ENCODE data around the gene GNG13.
"Not testable (repeated sequence)": the region's sequence is repeated elsewhere in the genome, so short reads cannot be mapped to it uniquely, and the experiment has no call there.

Gene GNG13

DNA sequence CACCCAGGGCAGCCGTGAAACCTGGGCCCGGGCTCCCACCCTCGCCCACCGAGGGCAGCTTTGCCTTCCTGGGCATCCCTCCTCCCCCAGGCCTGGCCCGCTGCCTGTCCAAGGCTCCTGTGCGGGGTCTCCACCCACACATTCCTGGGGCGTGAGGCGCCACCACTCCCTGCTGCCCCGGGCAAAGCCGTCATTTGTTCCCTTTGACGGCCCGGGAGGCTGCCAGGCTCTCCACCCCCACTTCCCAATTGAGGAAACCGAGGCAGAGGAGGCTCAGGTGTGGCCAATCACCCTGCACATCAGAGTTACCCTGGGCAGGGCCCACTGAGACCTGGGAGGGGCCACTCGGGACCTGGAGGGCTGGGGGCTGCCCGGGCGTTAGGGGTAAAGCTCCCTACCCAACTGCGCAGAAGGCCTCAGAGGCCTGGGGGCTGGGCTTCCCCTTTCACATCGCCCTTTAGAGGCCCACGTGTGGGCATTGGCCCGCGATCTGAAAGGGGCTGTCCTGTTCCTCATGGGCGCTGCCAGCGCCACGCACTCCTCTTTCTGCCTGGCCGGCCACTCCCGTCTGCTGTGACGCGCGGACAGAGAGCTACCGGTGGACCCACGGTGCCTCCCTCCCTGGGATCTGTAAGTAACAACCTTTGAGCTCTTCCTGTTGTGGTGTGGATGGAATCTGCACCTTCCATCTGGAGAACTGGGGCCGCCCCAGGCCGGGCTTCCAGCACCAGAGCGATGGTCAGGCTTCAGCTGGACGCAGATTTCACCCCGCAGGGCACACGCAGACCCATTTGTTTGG is 39.8 kb downstream of the GNG13 start, which contains the start of gene MSLN:
MSLN (plus strand) TSS at position 190 of the 799 bp plus-strand sequence. CDS start 1,947 bp downstream, outside the sequence.
- TF ChIP-seq, protein P1, sequence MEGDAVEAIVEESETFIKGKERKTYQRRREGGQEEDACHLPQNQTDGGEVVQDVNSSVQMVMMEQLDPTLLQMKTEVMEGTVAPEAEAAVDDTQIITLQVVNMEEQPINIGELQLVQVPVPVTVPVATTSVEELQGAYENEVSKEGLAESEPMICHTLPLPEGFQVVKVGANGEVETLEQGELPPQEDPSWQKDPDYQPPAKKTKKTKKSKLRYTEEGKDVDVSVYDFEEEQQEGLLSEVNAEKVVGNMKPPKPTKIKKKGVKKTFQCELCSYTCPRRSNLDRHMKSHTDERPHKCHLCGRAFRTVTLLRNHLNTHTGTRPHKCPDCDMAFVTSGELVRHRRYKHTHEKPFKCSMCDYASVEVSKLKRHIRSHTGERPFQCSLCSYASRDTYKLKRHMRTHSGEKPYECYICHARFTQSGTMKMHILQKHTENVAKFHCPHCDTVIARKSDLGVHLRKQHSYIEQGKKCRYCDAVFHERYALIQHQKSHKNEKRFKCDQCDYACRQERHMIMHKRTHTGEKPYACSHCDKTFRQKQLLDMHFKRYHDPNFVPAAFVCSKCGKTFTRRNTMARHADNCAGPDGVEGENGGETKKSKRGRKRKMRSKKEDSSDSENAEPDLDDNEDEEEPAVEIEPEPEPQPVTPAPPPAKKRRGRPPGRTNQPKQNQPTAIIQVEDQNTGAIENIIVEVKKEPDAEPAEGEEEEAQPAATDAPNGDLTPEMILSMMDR (IDR thresholded peaks at IDR 0.05; ENCODE audit: low read depth, low read length, missing control alignments) = no peak
- DNase-seq (ENCODE audit: low read depth) = no peak

DNA sequence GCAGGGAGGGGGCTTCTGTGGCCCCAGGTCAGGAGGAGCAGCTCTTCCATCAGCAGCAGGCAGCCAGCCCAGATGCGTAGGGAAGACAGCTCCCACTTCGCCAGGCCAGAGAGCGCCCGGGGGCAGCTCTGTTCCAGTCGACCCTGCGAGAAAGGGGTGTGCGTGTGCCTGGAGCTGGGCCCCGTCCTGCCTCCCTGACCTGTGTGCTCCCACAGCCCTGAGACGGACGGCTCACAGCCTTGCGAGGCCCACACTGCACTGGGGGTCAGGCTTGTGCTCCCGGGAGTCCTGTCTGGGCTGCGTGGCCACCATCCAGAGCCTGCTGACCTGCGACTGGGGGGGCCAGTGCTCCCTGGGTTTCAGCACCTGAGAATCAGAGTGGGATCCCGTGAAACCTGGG is 40.5 kb downstream of the GNG13 start:
- no peak for DNase-seq (ENCODE audit: low read depth)
- TF ChIP-seq, protein P1 (IDR thresholded peaks at IDR 0.05; ENCODE audit: low read depth, low read length, missing control alignments) = no peak

More for the DNA sequence above, 39.8 kb downstream of the GNG13 start, which contains the start of gene MSLN:
- no peak within 1 kb of the TSS for H3K4me3 ChIP-seq (ENCODE audit: low read depth, low read length)

DNA sequence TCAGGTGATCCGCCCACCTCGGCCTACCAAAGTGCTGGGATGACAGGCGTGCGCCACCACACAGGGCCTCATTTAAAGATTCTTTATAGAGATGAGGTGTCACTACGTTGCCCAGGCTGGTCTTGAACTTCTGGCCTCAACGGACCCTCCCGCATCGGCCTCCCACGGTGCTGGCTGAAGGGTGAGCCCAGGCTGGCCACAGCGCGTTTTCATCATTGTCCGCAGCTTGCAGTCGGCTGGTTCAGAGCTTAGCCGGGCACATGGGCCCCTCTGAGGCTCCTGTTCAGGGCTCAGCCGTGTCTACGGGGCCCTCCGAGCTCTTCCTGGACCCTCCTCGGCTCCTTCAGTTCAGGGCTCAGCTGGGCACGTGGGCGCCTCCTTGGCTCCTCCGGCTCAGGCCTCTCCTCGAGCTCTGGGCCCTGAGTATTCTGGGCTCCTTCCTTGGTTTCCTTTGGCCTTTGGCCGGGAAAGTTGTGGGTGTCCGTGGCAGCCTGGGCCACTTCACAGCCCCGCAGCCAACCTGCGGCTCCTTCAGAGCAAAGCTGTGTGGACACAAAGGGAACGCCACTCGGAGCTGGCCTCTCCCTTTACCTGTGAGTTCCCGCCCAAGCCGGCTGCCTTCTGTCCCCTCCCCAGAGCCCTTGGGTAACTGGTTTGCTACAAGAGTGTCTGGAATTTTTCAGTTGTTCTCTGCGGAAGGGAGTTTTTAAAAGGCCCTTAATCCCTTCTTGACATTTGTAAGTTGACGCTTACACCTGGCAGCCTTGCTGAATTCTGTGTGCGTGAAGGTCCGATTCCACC is 41.2 kb downstream of the GNG13 start:
- DNase-seq (ENCODE audit: low read depth) = no peak
- TF ChIP-seq, protein P1 (IDR thresholded peaks at IDR 0.05; ENCODE audit: low read depth, low read length, missing control alignments) = no peak
- no peak overlapping the region for H3K4me3 ChIP-seq (ENCODE audit: low read depth, low read length)

More for the DNA sequence above, 40.5 kb downstream of the GNG13 start:
- H3K4me3 ChIP-seq (ENCODE audit: low read depth, low read length) = no peak overlapping the region

DNA sequence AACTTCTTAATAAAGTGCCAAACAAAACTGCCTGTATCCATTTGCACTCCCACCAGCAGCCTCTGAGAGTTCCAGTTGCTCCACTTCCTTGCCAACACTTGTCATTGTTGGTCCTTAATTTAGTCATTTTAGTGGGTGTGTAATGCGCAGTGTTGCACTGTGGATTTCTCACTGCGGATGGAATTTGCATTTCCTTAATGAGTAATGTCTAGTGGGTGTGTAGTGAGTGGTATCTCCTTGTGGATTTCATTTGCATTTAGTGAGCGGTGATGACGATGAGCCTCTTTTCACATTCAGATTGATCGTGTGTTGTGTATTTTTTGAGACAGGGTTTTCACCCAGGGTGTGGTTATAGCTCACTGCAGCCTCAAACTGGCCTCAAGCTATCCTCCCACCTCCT is 44.1 kb downstream of the GNG13 start:
- DNase-seq (ENCODE audit: low read depth) = no peak
- H3K4me3 ChIP-seq (ENCODE audit: low read depth, low read length) = no peak overlapping the region
- TF ChIP-seq, protein P1 (IDR thresholded peaks at IDR 0.05; ENCODE audit: low read depth, low read length, missing control alignments) = no peak

DNA sequence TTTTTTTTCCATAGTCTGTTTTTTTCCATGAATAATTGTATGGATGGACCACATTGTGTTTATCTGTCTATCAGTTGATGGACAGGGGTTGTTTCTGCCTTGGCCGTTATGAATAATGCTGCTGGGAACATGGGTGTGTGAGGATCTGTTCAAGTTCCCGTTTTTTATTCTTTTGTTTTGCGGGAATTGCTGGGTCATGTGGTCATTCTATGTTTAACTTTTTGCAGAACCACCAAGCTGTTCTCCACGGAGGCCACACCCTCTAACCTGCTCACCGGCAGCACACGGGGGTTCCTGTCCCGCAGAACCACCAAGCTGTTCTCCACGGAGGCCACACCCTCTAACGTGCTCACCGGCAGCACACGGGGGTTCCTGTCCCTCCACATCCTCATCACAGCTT is 45.9 kb downstream of the GNG13 start:
- no peak for DNase-seq (ENCODE audit: low read depth)
- TF ChIP-seq, protein P1 (IDR thresholded peaks at IDR 0.05; ENCODE audit: low read depth, low read length, missing control alignments) = no peak
- no peak overlapping the region for H3K4me3 ChIP-seq (ENCODE audit: low read depth, low read length)

DNA sequence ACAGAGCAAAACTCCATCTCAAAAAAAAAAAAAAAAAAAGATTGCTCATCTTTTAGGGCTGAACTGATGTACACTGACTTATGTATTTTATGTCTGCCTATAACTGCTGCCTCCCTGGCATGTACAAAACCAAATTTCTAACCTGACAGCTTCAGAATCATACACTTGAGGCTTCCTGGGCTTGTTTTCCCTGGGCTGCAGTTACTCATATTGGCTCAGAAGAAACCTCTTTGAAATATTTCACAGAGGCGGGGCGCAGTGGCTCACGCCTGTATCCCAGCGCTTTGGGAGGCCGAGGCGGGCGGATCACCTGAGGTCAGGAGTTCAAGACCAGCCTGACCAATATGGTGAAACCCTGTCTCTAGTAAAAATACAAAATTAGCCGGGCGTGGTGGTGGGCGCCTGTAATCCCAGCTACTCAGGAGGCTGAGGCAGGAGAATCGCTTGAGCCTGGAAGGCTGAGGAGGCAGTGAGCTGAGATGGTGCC is 46.4 kb downstream of the GNG13 start:
- not testable (repeated sequence) for DNase-seq (ENCODE audit: low read depth); H3K4me3 ChIP-seq (ENCODE audit: low read depth, low read length)

DNA sequence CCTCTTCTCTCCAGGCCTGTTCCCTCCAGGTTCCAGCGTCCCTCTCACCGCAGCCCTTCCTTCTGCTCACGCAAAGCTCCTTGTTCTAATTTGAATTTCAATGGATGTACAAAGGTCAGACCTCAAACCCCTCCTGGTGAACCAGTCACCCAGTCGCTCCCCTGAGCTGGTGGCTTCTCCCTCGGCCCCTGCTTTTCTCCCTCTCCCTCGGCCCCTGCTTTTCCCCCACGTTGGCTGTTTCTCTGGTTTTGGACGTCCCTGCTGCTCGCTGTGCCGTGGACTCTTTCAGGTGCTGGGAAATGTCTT is 48.6 kb downstream of the GNG13 start:
- DNase-seq (ENCODE audit: low read depth) = no peak
- no peak overlapping the region for H3K4me3 ChIP-seq (ENCODE audit: low read depth, low read length)
- TF ChIP-seq, protein P1 (IDR thresholded peaks at IDR 0.05; ENCODE audit: low read depth, low read length, missing control alignments) = no peak

Data from GM12864 (cell line).